ENCODE results near the gene KIF6. TPM values are rescaled to one million over a fixed set of nuclear protein-coding genes. Genes with fewer than 3 reads are reported as not detected.

KIF6 gene
- total RNA-seq, 6 experiments from 2014 or later = not detected

DNA sequence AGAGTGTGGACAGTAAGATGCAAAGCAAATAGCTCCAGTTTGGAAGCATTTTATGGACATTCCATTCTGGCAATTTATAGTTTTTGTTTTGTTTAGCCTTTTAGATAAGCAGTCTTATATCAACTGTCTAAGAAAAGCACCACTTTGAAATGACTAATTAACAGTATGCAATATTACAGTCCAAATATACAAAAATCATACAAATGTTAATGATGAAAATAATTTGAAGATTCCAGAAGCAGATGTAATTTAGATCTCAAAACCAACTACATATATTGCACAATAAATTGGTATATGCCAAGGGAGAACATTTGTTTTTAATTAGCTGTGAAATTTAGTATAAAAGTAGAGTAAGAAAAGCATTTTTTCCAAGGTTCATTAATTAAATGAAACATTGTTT lies 158.8 kb downstream of the KIF6 start:
- H3K27ac Mint-ChIP-seq = no peak overlapping the region
- peaks cover 24% of the 10 kb centered on the region for H3K9me3 Mint-ChIP-seq
- TF ChIP-seq, protein P1, sequence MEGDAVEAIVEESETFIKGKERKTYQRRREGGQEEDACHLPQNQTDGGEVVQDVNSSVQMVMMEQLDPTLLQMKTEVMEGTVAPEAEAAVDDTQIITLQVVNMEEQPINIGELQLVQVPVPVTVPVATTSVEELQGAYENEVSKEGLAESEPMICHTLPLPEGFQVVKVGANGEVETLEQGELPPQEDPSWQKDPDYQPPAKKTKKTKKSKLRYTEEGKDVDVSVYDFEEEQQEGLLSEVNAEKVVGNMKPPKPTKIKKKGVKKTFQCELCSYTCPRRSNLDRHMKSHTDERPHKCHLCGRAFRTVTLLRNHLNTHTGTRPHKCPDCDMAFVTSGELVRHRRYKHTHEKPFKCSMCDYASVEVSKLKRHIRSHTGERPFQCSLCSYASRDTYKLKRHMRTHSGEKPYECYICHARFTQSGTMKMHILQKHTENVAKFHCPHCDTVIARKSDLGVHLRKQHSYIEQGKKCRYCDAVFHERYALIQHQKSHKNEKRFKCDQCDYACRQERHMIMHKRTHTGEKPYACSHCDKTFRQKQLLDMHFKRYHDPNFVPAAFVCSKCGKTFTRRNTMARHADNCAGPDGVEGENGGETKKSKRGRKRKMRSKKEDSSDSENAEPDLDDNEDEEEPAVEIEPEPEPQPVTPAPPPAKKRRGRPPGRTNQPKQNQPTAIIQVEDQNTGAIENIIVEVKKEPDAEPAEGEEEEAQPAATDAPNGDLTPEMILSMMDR (IDR thresholded peaks at IDR 0.05) = no peak
- no peak overlapping the region for H3K4me3 Mint-ChIP-seq
- no peaks in the 10 kb centered on the region for H3K4me1 Mint-ChIP-seq (ENCODE audit: low read depth)
- no peaks in the 10 kb centered on the region for H3K36me3 Mint-ChIP-seq (ENCODE audit: low read depth)
- H3K27me3 Mint-ChIP-seq (ENCODE audit: insufficient read depth) = peaks cover 1% of the 10 kb centered on the region; the same call in 1 of the 2 replicates
- DNase-seq = no peak

- Mint-ChIP-seq H3K9me3 (peaks cover 24% of the 10 kb centered on the region; the same call in 1 of the 2 replicates), H3K4me1 (ENCODE audit: low read depth) (no peaks in the 10 kb centered on the region), H3K36me3 (ENCODE audit: low read depth) (no peaks in the 10 kb centered on the region), H3K27me3 (ENCODE audit: insufficient read depth) (peaks cover 1% of the 10 kb centered on the region; the same call in 1 of the 2 replicates), H3K27ac (no peak overlapping the region), H3K4me3 (no peak overlapping the region)
- no peak for DNase-seq
- TF ChIP-seq, protein P1 (IDR thresholded peaks at IDR 0.05) = no peak
Measured at GRCh38 chr6:39565956-39566355, 159.3 kb downstream of the KIF6 start.

- no peak overlapping the region for H3K27ac Mint-ChIP-seq
- H3K36me3 Mint-ChIP-seq (ENCODE audit: low read depth) = no peaks in the 10 kb centered on the region
- H3K9me3 Mint-ChIP-seq = peaks cover 28% of the 10 kb centered on the region
- TF ChIP-seq, protein P1 (IDR thresholded peaks at IDR 0.05) = no peak
- no peak overlapping the region for H3K4me3 Mint-ChIP-seq
- no peaks in the 10 kb centered on the region for H3K27me3 Mint-ChIP-seq (ENCODE audit: insufficient read depth)
- DNase-seq = no peak
- H3K4me1 Mint-ChIP-seq (ENCODE audit: low read depth) = no peaks in the 10 kb centered on the region
Measured at GRCh38 chr6:39563566-39564311, 161.5 kb downstream of the KIF6 start.

DNA sequence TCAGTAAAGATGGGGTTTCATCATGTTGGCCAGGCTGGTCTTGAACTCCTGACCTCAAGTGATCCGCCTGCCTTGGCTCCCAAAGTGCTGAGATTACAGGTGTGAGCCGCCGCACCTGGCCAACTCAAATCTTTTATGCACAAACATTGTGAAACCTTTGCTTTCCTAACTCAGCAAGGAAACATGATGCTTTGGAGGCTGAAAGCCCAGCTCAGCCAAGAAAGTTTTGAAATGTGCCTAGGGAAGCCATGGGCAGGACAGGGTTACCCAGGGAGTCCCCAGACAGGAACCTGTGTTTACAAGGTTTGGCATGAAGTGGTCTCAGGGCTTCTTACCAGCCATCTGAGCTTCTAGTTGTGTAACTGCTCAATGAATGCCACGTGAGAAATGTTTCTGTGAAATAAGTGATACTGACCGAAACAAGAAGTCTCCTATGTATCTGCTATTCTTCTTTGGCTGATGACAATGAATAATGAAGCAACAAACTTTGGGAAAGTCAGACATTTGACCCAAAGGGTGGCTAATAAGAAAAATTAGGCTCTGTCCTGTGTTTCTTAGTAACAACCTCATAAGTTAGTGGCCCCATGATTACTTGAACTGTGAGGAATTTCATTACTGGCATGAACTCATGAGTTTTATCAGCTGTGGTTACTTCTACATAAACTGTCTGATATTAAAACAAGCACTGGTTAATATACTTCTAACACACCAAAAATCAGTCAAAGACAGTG lies 163.5 kb downstream of the KIF6 start:
- peaks cover 33% of the 10 kb centered on the region for H3K9me3 Mint-ChIP-seq
- no peaks in the 10 kb centered on the region for H3K27me3 Mint-ChIP-seq (ENCODE audit: insufficient read depth)
- TF ChIP-seq, protein P1 (IDR thresholded peaks at IDR 0.05) = no peak
- no peak for DNase-seq
- H3K4me3 Mint-ChIP-seq = no peak overlapping the region
- no peak overlapping the region for H3K27ac Mint-ChIP-seq
- no peaks in the 10 kb centered on the region for H3K36me3 Mint-ChIP-seq (ENCODE audit: low read depth)
- H3K4me1 Mint-ChIP-seq (ENCODE audit: low read depth) = no peaks in the 10 kb centered on the region

DNA sequence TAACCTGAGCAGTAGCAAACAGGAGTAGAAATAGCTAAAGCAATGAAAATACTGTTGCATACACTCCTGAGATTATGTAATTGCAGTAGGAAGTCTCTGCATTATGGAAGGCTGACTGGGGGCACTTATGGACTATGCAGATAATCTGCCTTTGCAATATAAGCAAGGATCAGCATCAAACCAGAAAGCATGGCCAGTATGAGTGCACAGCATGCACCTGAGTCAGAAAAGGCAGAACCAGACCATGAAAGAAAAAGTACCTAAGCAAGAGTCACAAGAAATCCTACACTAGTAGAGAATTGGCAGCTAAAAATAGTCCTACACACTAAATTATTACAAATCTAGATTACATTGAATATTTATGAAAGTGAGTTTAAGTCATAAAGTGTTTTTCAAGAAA lies 164.3 kb downstream of the KIF6 start:
- TF ChIP-seq, protein P1 (IDR thresholded peaks at IDR 0.05) = no peak
- Mint-ChIP-seq H3K9me3 (peaks cover 39% of the 10 kb centered on the region), H3K27ac (no peak overlapping the region), H3K4me1 (ENCODE audit: low read depth) (no peaks in the 10 kb centered on the region), H3K4me3 (no peak overlapping the region), H3K27me3 (ENCODE audit: insufficient read depth) (no peaks in the 10 kb centered on the region), H3K36me3 (ENCODE audit: low read depth) (no peaks in the 10 kb centered on the region)
- no peak for DNase-seq

Data from HFFc6 (cell line).